ENCODE data around the gene MPV17. TPM values are rescaled to one million over a fixed set of nuclear protein-coding genes. Genes with fewer than 3 reads are reported as not detected.
A peak's percentile ranks its signal among the peaks of the same experiment; 100 is the strongest.

The MPV17 gene
- total and polyA plus RNA-seq, 2 of the 13 experiments (the other 11 are each of a cell fraction or from before 2014, with no cell fraction given), result 48.9 to 129 TPM

DNA sequence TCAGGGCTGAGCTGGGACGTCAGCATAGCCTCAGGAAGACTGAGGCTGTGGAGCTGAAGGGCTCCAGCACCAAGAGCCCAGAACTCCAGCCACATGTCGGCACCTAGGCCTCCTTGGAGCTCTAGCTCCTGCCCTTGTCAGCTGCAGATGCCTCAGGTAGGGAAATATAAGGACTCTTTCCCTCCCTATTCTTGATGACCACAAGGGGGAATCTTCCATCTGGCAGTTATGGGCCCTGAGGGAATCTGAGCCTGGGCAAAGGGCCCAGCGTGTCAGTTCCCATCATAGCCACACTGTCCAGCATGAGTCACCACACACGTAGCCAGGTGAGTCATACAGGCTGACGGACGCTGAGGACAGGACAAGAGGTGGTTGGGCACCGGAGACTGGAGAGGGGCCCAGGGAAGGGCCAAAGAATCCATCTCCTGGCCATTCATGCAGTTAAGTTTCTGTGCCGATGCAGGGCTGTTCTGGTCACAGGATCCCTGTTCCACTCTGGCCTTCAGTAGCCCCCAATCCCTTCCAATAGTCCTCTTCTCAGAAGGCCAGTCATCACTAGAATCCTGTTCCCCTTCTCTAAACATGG lies 1.8 kb downstream of the MPV17 start (continued):
- TF ChIP-seq, protein P1, sequence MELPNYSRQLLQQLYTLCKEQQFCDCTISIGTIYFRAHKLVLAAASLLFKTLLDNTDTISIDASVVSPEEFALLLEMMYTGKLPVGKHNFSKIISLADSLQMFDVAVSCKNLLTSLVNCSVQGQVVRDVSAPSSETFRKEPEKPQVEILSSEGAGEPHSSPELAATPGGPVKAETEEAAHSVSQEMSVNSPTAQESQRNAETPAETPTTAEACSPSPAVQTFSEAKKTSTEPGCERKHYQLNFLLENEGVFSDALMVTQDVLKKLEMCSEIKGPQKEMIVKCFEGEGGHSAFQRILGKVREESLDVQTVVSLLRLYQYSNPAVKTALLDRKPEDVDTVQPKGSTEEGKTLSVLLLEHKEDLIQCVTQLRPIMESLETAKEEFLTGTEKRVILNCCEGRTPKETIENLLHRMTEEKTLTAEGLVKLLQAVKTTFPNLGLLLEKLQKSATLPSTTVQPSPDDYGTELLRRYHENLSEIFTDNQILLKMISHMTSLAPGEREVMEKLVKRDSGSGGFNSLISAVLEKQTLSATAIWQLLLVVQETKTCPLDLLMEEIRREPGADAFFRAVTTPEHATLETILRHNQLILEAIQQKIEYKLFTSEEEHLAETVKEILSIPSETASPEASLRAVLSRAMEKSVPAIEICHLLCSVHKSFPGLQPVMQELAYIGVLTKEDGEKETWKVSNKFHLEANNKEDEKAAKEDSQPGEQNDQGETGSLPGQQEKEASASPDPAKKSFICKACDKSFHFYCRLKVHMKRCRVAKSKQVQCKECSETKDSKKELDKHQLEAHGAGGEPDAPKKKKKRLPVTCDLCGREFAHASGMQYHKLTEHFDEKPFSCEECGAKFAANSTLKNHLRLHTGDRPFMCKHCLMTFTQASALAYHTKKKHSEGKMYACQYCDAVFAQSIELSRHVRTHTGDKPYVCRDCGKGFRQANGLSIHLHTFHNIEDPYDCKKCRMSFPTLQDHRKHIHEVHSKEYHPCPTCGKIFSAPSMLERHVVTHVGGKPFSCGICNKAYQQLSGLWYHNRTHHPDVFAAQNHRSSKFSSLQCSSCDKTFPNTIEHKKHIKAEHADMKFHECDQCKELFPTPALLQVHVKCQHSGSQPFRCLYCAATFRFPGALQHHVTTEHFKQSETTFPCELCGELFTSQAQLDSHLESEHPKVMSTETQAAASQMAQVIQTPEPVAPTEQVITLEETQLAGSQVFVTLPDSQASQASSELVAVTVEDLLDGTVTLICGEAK (IDR thresholded peaks at IDR 0.05), result no peak
- TF ChIP-seq, protein P1 (CRISPR knock-in tag; IDR thresholded peaks at IDR 0.05), result 0 out of 2 replicates have a peak, but pooled peaks have one; percentile 45
- TF ChIP-seq SRF (IDR thresholded peaks at IDR 0.05; ENCODE audit: low read depth, low read length), result no peak
- TF ChIP-seq ZNF562 (CRISPR knock-in tag; IDR thresholded peaks at IDR 0.05; ENCODE audit: borderline replicate concordance), result no peak
- TF ChIP-seq, protein P2, sequence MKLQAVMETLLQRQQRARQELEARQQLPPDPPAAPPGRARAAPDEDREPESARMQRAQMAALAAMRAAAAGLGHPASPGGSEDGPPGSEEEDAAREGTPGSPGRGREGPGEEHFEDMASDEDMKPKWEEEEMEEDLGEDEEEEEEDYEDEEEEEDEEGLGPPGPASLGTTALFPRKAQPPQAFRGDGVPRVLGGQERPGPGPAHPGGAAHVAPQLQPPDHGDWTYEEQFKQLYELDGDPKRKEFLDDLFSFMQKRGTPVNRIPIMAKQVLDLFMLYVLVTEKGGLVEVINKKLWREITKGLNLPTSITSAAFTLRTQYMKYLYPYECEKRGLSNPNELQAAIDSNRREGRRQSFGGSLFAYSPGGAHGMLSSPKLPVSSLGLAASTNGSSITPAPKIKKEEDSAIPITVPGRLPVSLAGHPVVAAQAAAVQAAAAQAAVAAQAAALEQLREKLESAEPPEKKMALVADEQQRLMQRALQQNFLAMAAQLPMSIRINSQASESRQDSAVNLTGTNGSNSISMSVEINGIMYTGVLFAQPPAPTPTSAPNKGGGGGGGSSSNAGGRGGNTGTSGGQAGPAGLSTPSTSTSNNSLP (IDR thresholded peaks at IDR 0.05; ENCODE audit: low read depth, low read length), result peak; percentile 87
- TF ChIP-seq JUN (CRISPR knock-in tag; IDR thresholded peaks at IDR 0.05), result peak; percentile 99
- TF ChIP-seq, protein P3, sequence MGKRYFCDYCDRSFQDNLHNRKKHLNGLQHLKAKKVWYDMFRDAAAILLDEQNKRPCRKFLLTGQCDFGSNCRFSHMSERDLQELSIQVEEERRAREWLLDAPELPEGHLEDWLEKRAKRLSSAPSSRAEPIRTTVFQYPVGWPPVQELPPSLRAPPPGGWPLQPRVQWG (CRISPR knock-in tag; IDR thresholded peaks at IDR 0.05; ENCODE audit: borderline replicate concordance, low read depth), result no peak
- TF ChIP-seq, protein P4, sequence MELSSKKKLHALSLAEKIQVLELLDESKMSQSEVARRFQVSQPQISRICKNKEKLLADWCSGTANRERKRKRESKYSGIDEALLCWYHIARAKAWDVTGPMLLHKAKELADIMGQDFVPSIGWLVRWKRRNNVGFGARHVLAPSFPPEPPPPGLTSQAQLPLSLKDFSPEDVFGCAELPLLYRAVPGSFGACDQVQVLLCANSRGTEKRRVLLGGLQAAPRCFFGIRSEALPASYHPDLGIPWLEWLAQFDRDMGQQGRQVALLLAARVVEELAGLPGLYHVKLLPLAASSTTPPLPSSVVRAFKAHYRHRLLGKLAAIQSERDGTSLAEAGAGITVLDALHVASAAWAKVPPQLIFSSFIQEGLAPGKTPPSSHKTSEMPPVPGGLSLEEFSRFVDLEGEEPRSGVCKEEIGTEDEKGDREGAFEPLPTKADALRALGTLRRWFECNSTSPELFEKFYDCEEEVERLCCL (CRISPR knock-in tag; IDR thresholded peaks at IDR 0.05; ENCODE audit: borderline replicate concordance), result no peak
- TF ChIP-seq, protein P5, sequence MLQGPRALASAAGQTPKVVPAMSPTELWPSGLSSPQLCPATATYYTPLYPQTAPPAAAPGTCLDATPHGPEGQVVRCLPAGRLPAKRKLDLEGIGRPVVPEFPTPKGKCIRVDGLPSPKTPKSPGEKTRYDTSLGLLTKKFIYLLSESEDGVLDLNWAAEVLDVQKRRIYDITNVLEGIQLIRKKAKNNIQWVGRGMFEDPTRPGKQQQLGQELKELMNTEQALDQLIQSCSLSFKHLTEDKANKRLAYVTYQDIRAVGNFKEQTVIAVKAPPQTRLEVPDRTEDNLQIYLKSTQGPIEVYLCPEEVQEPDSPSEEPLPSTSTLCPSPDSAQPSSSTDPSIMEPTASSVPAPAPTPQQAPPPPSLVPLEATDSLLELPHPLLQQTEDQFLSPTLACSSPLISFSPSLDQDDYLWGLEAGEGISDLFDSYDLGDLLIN (CRISPR knock-in tag; IDR thresholded peaks at IDR 0.05; ENCODE audit: borderline replicate concordance), result no peak
- TF ChIP-seq TAF15 (IDR thresholded peaks at IDR 0.05; ENCODE audit: low read depth, low read length, poor library complexity, severe bottlenecking), result no peak
- TF ChIP-seq SP1 (IDR thresholded peaks at IDR 0.05), result no peak
- TF ChIP-seq SP1 (CRISPR knock-in tag; IDR thresholded peaks at IDR 0.05), result peak; percentile 63
- TF ChIP-seq ZFY (CRISPR knock-in tag; IDR thresholded peaks at IDR 0.05), result peak; percentile 85
- TF ChIP-seq MYC (CRISPR knock-in tag; IDR thresholded peaks at IDR 0.05; ENCODE audit: borderline replicate concordance), result peak; percentile 83; the same call in 1 of the 2 replicates
- TF ChIP-seq HNRNPL (IDR thresholded peaks at IDR 0.05; ENCODE audit: low read depth, low read length), result no peak
- TF ChIP-seq SMARCE1 (IDR thresholded peaks at IDR 0.05; ENCODE audit: borderline replicate concordance), result no peak
- no peak for TF ChIP-seq MBD4 (IDR thresholded peaks at IDR 0.05; ENCODE audit: borderline replicate concordance, low read length)

Data from HepG2 (cell line).